Panc1 (cell line): ENCODE measurements around the gene GCNT4.

Experiments
- POLR2AphosphoS5 ChIP-seq: IDR thresholded peaks from 2 replicates; pipeline ENCODE4 v1.6.1; 2012; ENCODE audit warnings: mild to moderate bottlenecking, low read depth, low read length, moderate library complexity
- SIN3A ChIP-seq: IDR thresholded peaks from 2 replicates; pipeline ENCODE4 v1.6.1; 2012; ENCODE audit warnings: low read depth, mild to moderate bottlenecking, low read length, moderate library complexity, borderline replicate concordance; ENCODE audit not compliant: insufficient read depth
- TCF7L2 ChIP-seq: IDR thresholded peaks from 2 replicates; pipeline ENCODE4 v1.6.1; 2011; ENCODE audit warnings: mild to moderate bottlenecking, low read depth, low read length, inconsistent platforms
- TF ChIP-seq, protein P1 (sequence below): fragments of 450-650 bp; IDR thresholded peaks from 2 replicates; pipeline ENCODE4 v1.5.1; 2017; ENCODE audit warnings: mild to moderate bottlenecking
- TF ChIP-seq, protein P2 (sequence below), 2 experiments: IDR thresholded peaks; 2 replicates each; pipeline ENCODE4 v1.6.1; 2011 to 2012; ENCODE audit warnings: low read depth in 2 of 2, control low read depth in 1 of 2, low read length in 1 of 2, mild to moderate bottlenecking in 1 of 2, moderate library complexity in 1 of 2; ENCODE audit not compliant: insufficient read depth in 1 of 2

DNA sequence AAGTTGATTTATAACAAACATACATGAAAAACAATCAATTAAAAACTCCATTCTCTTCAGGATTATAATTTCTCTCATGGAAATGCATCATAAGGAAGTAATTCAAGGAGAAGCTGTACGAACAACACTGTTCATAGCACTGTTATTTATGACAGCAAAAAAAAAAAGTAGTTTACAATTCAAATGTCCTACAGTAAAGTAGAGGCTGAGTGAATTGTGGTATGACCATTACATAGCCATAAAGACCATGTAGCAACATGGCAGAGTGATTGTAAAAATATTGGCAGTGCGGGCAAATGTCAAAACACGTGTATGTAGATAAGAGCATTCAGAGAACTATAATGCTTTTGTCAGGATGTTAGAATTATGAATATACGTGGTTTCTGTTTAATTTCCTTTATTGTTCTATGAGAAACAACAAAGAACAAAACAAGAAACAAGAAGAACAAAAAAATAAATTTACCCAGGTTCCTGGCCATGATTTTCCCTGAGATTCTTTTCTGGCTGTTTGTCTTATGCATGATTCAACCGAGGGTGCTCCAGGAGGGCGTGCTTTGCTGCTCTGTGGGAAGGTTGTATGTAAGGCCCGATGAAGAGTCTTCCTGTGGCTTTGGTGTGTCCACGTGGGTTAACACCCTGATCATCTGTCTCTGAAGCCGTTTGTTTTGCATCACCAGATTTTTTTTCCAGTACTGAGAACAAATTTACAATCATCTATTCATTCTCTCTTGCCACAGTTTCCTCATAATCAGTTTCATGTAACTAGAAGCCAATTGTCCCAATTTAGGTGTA, 28.8 kb downstream of the GCNT4 start:
- TF ChIP-seq, protein P1, sequence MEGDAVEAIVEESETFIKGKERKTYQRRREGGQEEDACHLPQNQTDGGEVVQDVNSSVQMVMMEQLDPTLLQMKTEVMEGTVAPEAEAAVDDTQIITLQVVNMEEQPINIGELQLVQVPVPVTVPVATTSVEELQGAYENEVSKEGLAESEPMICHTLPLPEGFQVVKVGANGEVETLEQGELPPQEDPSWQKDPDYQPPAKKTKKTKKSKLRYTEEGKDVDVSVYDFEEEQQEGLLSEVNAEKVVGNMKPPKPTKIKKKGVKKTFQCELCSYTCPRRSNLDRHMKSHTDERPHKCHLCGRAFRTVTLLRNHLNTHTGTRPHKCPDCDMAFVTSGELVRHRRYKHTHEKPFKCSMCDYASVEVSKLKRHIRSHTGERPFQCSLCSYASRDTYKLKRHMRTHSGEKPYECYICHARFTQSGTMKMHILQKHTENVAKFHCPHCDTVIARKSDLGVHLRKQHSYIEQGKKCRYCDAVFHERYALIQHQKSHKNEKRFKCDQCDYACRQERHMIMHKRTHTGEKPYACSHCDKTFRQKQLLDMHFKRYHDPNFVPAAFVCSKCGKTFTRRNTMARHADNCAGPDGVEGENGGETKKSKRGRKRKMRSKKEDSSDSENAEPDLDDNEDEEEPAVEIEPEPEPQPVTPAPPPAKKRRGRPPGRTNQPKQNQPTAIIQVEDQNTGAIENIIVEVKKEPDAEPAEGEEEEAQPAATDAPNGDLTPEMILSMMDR: no peak
- TF ChIP-seq, protein P2, sequence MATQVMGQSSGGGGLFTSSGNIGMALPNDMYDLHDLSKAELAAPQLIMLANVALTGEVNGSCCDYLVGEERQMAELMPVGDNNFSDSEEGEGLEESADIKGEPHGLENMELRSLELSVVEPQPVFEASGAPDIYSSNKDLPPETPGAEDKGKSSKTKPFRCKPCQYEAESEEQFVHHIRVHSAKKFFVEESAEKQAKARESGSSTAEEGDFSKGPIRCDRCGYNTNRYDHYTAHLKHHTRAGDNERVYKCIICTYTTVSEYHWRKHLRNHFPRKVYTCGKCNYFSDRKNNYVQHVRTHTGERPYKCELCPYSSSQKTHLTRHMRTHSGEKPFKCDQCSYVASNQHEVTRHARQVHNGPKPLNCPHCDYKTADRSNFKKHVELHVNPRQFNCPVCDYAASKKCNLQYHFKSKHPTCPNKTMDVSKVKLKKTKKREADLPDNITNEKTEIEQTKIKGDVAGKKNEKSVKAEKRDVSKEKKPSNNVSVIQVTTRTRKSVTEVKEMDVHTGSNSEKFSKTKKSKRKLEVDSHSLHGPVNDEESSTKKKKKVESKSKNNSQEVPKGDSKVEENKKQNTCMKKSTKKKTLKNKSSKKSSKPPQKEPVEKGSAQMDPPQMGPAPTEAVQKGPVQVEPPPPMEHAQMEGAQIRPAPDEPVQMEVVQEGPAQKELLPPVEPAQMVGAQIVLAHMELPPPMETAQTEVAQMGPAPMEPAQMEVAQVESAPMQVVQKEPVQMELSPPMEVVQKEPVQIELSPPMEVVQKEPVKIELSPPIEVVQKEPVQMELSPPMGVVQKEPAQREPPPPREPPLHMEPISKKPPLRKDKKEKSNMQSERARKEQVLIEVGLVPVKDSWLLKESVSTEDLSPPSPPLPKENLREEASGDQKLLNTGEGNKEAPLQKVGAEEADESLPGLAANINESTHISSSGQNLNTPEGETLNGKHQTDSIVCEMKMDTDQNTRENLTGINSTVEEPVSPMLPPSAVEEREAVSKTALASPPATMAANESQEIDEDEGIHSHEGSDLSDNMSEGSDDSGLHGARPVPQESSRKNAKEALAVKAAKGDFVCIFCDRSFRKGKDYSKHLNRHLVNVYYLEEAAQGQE (IDR thresholded peaks at IDR 0.05; ENCODE audit: insufficient read depth in 1 of 2, low read depth in 2 of 2, low read length in 1 of 2): no peak
- TF ChIP-seq SIN3A: no peak
- no peak for TF ChIP-seq POLR2AphosphoS5
- TF ChIP-seq TCF7L2: no peak
